Breast epithelium (tissue), 3 donors: ENCODE results near the gene LENG1.

ENCODE experiments used
- POLR2AphosphoS5 ChIP-seq, 3 donors: sonication (generic); formaldehyde crosslinking; IDR thresholded peaks; one replicate each; pipeline ENCODE4 v1.6.1; 2017; ENCODE audit warnings: antibody characterized with exemption in 3 of 3
- TF ChIP-seq, protein P1 (sequence below), 3 donors: fragments of 450-650 bp; IDR thresholded peaks; one replicate each; pipeline ENCODE4 v1.5.1; 2016 to 2017; ENCODE audit warnings: antibody characterized with exemption in 3 of 3, mild to moderate bottlenecking in 3 of 3, moderate library complexity in 3 of 3

DNA sequence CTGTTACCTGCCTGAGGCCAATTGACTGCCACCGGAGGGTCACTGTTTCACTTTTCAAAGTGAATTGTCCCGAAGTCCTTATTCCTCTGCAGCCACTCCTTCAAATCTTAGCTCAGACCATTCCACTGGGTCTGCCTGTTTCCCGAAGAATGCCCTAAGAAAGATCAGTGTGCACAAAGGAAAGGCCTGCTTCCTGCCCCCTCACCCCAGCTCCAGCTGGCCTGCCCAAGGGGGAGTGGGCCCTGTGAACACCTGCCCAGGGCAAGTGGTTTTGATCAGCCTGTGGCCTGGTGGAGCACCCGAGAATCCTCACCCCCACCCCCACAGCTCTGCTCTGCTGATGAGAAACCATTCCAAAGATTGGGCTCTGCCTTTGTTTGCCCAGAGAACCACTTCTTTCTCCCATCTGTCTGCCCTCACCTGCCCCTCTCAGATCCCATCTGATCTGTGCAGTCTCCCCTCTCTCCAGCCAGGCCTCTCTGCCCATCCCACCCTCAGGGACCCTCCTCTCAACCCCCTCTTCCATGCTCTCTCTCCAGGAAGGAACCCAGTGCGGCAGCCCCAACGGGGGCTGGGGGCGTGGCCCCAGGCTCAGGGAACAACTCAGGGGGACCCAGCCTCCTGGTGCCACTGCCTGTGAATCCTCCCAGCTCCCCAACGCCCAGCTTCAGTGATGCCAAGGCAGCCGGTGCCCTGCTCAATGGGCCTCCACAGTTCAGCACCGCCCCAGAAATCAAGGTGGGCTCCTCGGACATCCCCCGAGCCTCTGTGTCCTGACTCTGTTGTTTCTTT is 10.3 kb downstream of the LENG1 start:
- TF ChIP-seq, protein P1, sequence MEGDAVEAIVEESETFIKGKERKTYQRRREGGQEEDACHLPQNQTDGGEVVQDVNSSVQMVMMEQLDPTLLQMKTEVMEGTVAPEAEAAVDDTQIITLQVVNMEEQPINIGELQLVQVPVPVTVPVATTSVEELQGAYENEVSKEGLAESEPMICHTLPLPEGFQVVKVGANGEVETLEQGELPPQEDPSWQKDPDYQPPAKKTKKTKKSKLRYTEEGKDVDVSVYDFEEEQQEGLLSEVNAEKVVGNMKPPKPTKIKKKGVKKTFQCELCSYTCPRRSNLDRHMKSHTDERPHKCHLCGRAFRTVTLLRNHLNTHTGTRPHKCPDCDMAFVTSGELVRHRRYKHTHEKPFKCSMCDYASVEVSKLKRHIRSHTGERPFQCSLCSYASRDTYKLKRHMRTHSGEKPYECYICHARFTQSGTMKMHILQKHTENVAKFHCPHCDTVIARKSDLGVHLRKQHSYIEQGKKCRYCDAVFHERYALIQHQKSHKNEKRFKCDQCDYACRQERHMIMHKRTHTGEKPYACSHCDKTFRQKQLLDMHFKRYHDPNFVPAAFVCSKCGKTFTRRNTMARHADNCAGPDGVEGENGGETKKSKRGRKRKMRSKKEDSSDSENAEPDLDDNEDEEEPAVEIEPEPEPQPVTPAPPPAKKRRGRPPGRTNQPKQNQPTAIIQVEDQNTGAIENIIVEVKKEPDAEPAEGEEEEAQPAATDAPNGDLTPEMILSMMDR (IDR thresholded peaks at IDR 0.05), result no peak
- no peak for TF ChIP-seq POLR2AphosphoS5 (IDR thresholded peaks at IDR 0.05)
